ENCODE data around the gene FAM32A. TPM values are rescaled to one million over a fixed set of nuclear protein-coding genes. Genes with fewer than 3 reads are reported as not detected.

The FAM32A gene
- total RNA-seq, 1 experiment from 2014 or later = 42.2 TPM

DNA sequence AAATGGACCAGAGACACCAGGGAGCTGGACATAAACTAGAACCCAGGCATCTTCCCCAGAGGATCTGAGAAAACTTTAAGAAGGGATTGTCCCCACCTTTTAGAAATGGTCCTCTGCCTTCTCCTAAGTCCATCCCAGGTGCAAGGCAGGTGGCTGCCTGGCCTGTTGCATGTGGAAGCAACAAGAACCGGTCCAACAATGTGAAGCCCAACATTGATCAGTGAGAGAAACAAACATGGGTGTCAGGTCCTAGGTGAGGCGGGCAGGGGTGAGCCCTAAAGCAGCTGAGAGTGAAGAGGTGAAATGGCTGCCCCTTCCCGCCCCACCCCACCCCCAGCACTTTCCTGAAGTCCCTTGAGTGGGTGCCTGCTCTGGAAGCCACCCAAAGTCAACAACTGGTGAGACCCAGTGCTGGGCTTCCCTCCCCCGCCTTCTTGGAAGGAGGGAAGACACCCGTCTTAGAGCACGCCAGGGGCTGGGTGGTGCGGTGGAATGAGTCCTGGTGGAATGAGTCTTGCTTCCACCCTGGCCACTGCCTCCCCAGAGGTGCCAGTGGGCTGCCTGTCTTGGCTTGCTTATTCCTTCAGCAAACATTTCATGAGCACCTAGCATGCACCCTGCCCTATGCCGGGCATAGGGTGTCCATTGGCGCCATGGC is 14.2 kb downstream of the FAM32A start:
- Mint-ChIP-seq H3K4me1 (ENCODE audit: low read depth, unreplicated experiment) (peaks cover 16% of the 10 kb centered on the region), H3K27ac (ENCODE audit: unreplicated experiment) (no peak overlapping the region), H3K9me3 (ENCODE audit: low read depth, unreplicated experiment) (no peaks in the 10 kb centered on the region), H3K36me3 (ENCODE audit: insufficient read depth, unreplicated experiment) (peaks cover 32% of the 10 kb centered on the region), H3K4me3 (ENCODE audit: low read depth, unreplicated experiment) (peak overlapping the region; percentile 81), H3K27me3 (ENCODE audit: unreplicated experiment) (no peaks in the 10 kb centered on the region)
- intact Hi-C loops (cut with micrococcal nuclease; ENCODE audit: unreplicated experiment) = no loop called here
- no peak for DNase-seq
- CTCF ChIA-PET = no interaction called here
- BruUV-seq (replicated peaks) = no TSS peak
- TF ChIP-seq, protein P1, sequence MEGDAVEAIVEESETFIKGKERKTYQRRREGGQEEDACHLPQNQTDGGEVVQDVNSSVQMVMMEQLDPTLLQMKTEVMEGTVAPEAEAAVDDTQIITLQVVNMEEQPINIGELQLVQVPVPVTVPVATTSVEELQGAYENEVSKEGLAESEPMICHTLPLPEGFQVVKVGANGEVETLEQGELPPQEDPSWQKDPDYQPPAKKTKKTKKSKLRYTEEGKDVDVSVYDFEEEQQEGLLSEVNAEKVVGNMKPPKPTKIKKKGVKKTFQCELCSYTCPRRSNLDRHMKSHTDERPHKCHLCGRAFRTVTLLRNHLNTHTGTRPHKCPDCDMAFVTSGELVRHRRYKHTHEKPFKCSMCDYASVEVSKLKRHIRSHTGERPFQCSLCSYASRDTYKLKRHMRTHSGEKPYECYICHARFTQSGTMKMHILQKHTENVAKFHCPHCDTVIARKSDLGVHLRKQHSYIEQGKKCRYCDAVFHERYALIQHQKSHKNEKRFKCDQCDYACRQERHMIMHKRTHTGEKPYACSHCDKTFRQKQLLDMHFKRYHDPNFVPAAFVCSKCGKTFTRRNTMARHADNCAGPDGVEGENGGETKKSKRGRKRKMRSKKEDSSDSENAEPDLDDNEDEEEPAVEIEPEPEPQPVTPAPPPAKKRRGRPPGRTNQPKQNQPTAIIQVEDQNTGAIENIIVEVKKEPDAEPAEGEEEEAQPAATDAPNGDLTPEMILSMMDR (IDR thresholded peaks at IDR 0.05; ENCODE audit: unreplicated experiment) = no peak

DNA sequence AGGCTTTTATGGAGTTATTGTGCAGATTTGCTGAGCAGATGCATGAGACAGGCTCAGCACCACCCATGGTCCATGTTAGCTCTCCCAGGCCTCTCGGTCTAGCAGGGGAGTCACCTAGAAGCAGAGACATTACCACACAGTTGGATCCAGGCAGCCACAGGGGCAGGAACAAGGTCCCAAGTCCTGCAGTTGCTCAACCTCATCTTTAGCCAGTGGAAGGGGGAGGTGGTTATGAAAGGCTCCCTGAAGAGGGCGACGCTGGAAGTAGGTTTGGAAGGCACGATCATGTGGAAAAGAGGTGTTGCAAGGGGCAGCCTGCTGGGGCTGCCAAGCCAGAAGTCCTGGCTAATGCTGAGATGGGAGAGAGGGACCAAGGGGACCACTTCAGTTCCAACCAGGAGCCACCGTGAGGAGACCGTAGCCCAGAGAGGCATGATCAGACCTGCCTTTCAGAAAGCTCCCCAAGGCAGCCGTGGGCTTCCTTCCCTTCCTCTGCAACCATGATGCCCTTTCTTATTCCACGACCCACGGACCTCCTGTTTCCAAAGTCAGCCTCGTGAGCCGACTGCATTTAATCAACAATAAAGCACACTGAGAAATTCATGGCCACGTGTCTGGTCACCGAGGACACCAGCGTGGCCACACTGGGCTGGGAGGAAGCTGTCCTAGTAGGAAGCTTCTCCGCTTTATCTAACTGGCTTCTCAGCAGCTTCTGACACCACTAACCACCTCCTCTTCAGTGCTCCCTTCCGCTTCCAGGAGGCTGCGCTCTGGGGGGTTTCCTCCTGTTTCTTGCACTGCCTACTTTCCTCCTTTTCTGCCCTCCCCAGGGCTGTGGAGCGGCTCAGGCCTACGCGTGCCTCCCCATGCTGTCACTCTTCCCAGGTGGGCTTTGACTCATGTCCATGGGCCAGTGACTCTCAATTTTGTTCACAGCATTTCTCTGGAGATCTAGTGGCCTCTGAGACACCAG is 15.1 kb downstream of the FAM32A start:
- no peak for DNase-seq
- TF ChIP-seq, protein P1 (IDR thresholded peaks at IDR 0.05; ENCODE audit: unreplicated experiment) = no peak
- no peaks in the 10 kb centered on the region for H3K27me3 Mint-ChIP-seq (ENCODE audit: unreplicated experiment)
- no peak overlapping the region for H3K4me3 Mint-ChIP-seq (ENCODE audit: low read depth, unreplicated experiment)
- H3K36me3 Mint-ChIP-seq (ENCODE audit: insufficient read depth, unreplicated experiment) = peaks cover 37% of the 10 kb centered on the region
- no peak overlapping the region for H3K27ac Mint-ChIP-seq (ENCODE audit: unreplicated experiment)
- peaks cover 16% of the 10 kb centered on the region for H3K4me1 Mint-ChIP-seq (ENCODE audit: low read depth, unreplicated experiment)
- CTCF ChIA-PET = no interaction called here
- intact Hi-C loops (cut with micrococcal nuclease; ENCODE audit: unreplicated experiment) = no loop called here
- no TSS peak for BruUV-seq (replicated peaks)
- no peaks in the 10 kb centered on the region for H3K9me3 Mint-ChIP-seq (ENCODE audit: low read depth, unreplicated experiment)

DNA sequence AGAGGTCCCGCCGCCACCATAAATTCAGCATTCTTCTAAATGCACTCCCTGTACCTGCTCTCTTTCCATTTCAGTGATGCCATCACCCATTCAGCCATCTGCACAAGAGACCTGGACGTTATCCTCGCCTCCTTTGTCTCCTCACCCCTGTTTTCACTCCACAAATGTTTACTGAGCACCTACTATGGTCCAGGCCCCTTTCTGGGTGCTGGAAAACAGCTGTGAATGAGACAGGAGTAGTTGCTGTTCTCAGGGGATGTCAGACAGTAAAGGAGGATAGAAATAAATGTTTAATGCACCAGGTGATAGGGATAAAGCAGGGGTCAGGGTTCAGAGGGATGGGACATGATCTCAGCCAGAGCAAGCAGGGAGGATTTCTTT is 15.8 kb downstream of the FAM32A start:
- CTCF ChIA-PET = interaction anchor here (0.6 kb wide), 2 partner anchors 656 to 982 kb away, joined by 4 to 7 read pairs; no protein-coding TSS in a partner anchor
- H3K27ac Mint-ChIP-seq (ENCODE audit: unreplicated experiment) = no peak overlapping the region
- no peak overlapping the region for H3K4me3 Mint-ChIP-seq (ENCODE audit: low read depth, unreplicated experiment)
- peaks cover 37% of the 10 kb centered on the region for H3K36me3 Mint-ChIP-seq (ENCODE audit: insufficient read depth, unreplicated experiment)
- TF ChIP-seq, protein P1 (IDR thresholded peaks at IDR 0.05; ENCODE audit: unreplicated experiment) = no peak
- BruUV-seq (replicated peaks) = no TSS peak
- intact Hi-C loops (cut with micrococcal nuclease; ENCODE audit: unreplicated experiment) = no loop called here
- H3K27me3 Mint-ChIP-seq (ENCODE audit: unreplicated experiment) = no peaks in the 10 kb centered on the region
- peaks cover 16% of the 10 kb centered on the region for H3K4me1 Mint-ChIP-seq (ENCODE audit: low read depth, unreplicated experiment)
- H3K9me3 Mint-ChIP-seq (ENCODE audit: low read depth, unreplicated experiment) = no peaks in the 10 kb centered on the region
- DNase-seq = no peak

DNA sequence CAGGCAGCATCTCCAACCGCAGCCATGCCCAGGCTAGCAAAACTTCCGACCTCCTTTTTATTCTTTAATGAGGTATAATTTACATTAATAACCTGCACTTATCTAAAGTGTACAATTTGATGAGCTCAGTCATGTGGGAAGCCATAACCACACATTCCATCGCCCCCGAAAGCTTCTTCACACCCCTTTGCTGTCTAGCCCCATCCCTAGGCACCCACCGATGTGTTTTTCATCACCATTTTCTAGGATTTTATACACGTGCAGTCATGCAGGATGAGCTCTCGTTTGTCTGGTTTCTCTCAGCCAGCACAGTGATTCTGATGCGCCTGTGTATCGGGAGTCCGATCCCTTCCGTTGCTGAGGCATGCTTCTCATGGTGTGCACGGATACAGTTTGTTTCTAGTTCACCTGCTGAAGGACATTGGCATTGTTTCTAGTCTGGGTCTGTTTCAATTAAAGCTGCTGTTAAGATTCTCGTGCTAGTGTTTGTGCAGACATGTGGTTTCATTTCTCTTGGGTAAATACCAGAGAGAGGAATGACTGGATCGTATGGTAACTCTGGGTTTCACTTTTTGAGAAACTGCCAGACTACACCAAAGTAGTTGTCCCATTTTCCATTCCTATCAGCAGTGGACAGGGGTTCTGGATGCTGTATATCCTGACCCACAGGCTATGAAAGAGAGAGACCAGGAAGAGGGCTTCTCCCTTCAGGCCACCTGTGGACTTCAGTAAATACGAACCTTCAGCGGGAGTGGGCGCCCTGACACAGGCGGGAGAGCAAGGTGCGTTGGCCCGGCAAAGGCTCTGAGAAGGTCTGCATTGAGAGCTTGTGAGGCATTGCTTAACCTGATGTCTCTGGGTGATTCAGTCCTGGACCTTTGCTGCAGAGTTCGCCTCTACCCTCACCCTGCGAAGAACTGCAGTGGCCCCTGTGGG is 17.4 kb downstream of the FAM32A start:
- BruUV-seq (replicated peaks) = no TSS peak
- Mint-ChIP-seq H3K4me3 (ENCODE audit: low read depth, unreplicated experiment) (no peak overlapping the region), H3K9me3 (ENCODE audit: low read depth, unreplicated experiment) (no peaks in the 10 kb centered on the region), H3K36me3 (ENCODE audit: insufficient read depth, unreplicated experiment) (peaks cover 37% of the 10 kb centered on the region), H3K27me3 (ENCODE audit: unreplicated experiment) (no peaks in the 10 kb centered on the region), H3K27ac (ENCODE audit: unreplicated experiment) (no peak overlapping the region), H3K4me1 (ENCODE audit: low read depth, unreplicated experiment) (peaks cover under 1% of the 10 kb centered on the region)
- intact Hi-C loops (cut with micrococcal nuclease; ENCODE audit: unreplicated experiment) = no loop called here
- TF ChIP-seq, protein P1 (IDR thresholded peaks at IDR 0.05; ENCODE audit: unreplicated experiment) = no peak
- DNase-seq = no peak
- CTCF ChIA-PET = no interaction called here
